Measurements from ENCODE around the gene RNU2-1. TPM values are rescaled to one million over a fixed set of nuclear protein-coding genes. Genes with fewer than 3 reads are reported as not detected.
"Not testable (repeated sequence)": the region's sequence is repeated elsewhere in the genome, so short reads cannot be mapped to it uniquely, and the experiment has no call there.

RNU2-1 gene
- total and polyA plus RNA-seq, 2 donors (not counting 1 experiment from before 2014, with no cell fraction given): 5,063 TPM; not detected in 1

DNA sequence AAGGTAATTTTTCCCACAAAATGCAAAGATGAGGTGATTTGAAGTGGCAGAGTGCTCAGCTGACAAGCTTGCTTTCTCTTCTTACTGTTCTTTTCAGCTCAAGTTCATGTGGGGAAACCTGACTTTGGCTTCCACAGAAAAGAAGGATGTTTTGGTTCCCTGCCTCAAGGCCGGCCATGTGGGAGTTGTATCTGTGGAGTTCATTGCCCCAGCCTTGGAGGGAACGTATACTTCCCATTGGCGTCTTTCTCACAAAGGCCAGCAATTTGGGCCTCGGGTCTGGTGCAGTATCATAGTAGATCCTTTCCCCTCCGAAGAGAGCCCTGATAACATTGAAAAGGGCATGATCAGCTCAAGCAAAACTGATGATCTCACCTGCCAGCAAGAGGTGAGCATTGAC, 40.5 kb downstream of the RNU2-1 start:
- Mint-ChIP-seq H3K4me1 (no peaks in the 10 kb centered on the region), H3K9me3 (ENCODE audit: insufficient read depth) (no peaks in the 10 kb centered on the region), H3K27me3 (no peaks in the 10 kb centered on the region), H3K4me3 (no peak overlapping the region), H3K27ac (no peak overlapping the region)
- 98% methylated on average over 5 of the region's 5 CpGs for WGBS (ENCODE audit: insufficient coverage)
- intact Hi-C loops (cut with micrococcal nuclease): no loop called here
- TF ChIP-seq EZH2 (IDR thresholded peaks at IDR 0.05; ENCODE audit: borderline replicate concordance, insufficient read depth, low read depth, low read length, poor library complexity, severe bottlenecking): no peak
- TF ChIP-seq, protein P1, sequence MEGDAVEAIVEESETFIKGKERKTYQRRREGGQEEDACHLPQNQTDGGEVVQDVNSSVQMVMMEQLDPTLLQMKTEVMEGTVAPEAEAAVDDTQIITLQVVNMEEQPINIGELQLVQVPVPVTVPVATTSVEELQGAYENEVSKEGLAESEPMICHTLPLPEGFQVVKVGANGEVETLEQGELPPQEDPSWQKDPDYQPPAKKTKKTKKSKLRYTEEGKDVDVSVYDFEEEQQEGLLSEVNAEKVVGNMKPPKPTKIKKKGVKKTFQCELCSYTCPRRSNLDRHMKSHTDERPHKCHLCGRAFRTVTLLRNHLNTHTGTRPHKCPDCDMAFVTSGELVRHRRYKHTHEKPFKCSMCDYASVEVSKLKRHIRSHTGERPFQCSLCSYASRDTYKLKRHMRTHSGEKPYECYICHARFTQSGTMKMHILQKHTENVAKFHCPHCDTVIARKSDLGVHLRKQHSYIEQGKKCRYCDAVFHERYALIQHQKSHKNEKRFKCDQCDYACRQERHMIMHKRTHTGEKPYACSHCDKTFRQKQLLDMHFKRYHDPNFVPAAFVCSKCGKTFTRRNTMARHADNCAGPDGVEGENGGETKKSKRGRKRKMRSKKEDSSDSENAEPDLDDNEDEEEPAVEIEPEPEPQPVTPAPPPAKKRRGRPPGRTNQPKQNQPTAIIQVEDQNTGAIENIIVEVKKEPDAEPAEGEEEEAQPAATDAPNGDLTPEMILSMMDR (IDR thresholded peaks at IDR 0.05): no peak
- Histone ChIP-seq H4K20me1 (ENCODE audit: control insufficient read depth, insufficient read depth, low read length, poor library complexity, severe bottlenecking) (no peaks in the 10 kb centered on the region), H3K27ac (ENCODE audit: low read length in 2 of 2) (no peak overlapping the region), H3K9ac (ENCODE audit: low read length) (no peak overlapping the region), H3K79me2 (ENCODE audit: control insufficient read depth, insufficient read depth, low read length) (peaks cover 10% of the 10 kb centered on the region), H3K36me3 (replicated peaks in 1 of 2; ENCODE audit: control extremely low read depth in 1 of 2, control insufficient read depth in 1 of 2, extremely low read depth in 1 of 2, insufficient read depth in 2 of 2, low read length in 1 of 2) (peaks cover 36 to 79% of the 10 kb centered on the region in 2 experiments), H3K9me3 (ENCODE audit: control extremely low read depth in 1 of 3, control insufficient read depth in 2 of 3, insufficient read depth in 1 of 3, low read length in 2 of 3) (no peaks in the 10 kb centered on the region), H3K27me3 (replicated peaks in 1 of 4; ENCODE audit: control extremely low read depth in 1 of 4, control insufficient read depth in 3 of 4, insufficient read depth in 4 of 4, low read length in 3 of 4) (no peaks in the 10 kb centered on the region), H3K4me2 (replicated peaks; ENCODE audit: low read depth, low read length, poor library complexity, severe bottlenecking) (no peak overlapping the region), H2AFZ (ENCODE audit: insufficient read depth, low read depth, low read length, poor library complexity, severe bottlenecking) (no peak overlapping the region), H3K4me3 (ENCODE audit: control extremely low read depth in 1 of 5, extremely low read depth in 1 of 5, insufficient read depth in 1 of 5, low read depth in 2 of 5, low read length in 4 of 5) (no peak overlapping the region), H3K4me1 (ENCODE audit: control insufficient read depth in 2 of 2, insufficient read depth in 2 of 2, low read length in 2 of 2) (no peaks in the 10 kb centered on the region)
- CTCF ChIA-PET: interaction anchor here (0.6 to 1.1 kb wide), 2 partner anchors 15 to 1831 kb away, joined by 3 read pairs; no protein-coding TSS in a partner anchor
- ATAC-seq (ENCODE audit: low read depth) (no peak), DNase-seq (no peak)
- POLR2A ChIA-PET: no interaction called here

DNA sequence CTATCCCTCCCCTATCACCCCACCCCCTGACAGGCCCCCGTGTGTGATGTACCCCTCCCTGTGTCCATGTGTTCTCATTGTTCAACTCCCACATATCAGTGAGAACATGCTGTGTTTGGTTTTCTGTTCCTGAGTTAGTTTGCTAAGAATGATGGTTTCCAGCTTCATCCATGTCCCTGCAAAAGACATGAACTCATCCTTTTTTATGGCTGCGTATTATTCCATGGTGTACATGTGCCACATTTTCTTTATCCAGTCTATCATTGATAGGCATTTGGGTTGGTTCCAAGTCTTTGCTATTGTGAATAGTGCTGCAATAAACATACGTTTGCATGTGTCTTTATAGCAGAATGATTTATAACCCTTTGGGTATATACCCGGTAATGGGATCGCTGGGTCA, 47.1 kb downstream of the RNU2-1 start:
- H3K9me3 ChIP-seq (ENCODE audit: control extremely low read depth in 1 of 3, control insufficient read depth in 2 of 3, insufficient read depth in 1 of 3, low read length in 2 of 3); H2AFZ ChIP-seq (ENCODE audit: insufficient read depth, low read depth, low read length, poor library complexity, severe bottlenecking); H3K4me1 Mint-ChIP-seq; H3K27ac Mint-ChIP-seq; H4K20me1 ChIP-seq (ENCODE audit: control insufficient read depth, insufficient read depth, low read length, poor library complexity, severe bottlenecking); H3K27me3 ChIP-seq (replicated peaks in 1 of 4; ENCODE audit: control extremely low read depth in 1 of 4, control insufficient read depth in 3 of 4, insufficient read depth in 4 of 4, low read length in 3 of 4); H3K79me2 ChIP-seq (ENCODE audit: control insufficient read depth, insufficient read depth, low read length); CTCF ChIA-PET; H3K27ac ChIP-seq (ENCODE audit: low read length in 2 of 2); H3K4me3 ChIP-seq (ENCODE audit: control extremely low read depth in 1 of 5, extremely low read depth in 1 of 5, insufficient read depth in 1 of 5, low read depth in 2 of 5, low read length in 4 of 5); POLR2A ChIA-PET; H3K9ac ChIP-seq (ENCODE audit: low read length); H3K4me3 Mint-ChIP-seq; ATAC-seq (ENCODE audit: low read depth); H3K4me1 ChIP-seq (ENCODE audit: control insufficient read depth in 2 of 2, insufficient read depth in 2 of 2, low read length in 2 of 2); H3K27me3 Mint-ChIP-seq; H3K4me2 ChIP-seq (replicated peaks; ENCODE audit: low read depth, low read length, poor library complexity, severe bottlenecking); DNase-seq; H3K9me3 Mint-ChIP-seq (ENCODE audit: insufficient read depth): not testable (repeated sequence)
- H3K36me3 ChIP-seq (replicated peaks in 1 of 2; ENCODE audit: control extremely low read depth in 1 of 2, control insufficient read depth in 1 of 2, extremely low read depth in 1 of 2, insufficient read depth in 2 of 2, low read length in 1 of 2): peaks cover 14 to 48% of the 10 kb centered on the region in 2 experiments
- WGBS (ENCODE audit: insufficient coverage): 100% methylated on average over 2 of the region's 5 CpGs
- intact Hi-C loops (cut with micrococcal nuclease): loop anchor here (1.0 kb wide), 1 partner anchor 11 kb away; no protein-coding TSS in a partner anchor

Measured in B cell (primary cell).